Hematopoietic multipotent progenitor cell treated with erythropoietin and hydrocortisone succinate and interleukin-3 and kit ligand, for 6 days (in vitro differentiated cells): ENCODE data around the gene CYB5R4.
A peak's percentile ranks its signal among the peaks of the same experiment; 100 is the strongest.

Experiments
- DNase-seq: peaks from one replicate; pipeline ENCODE4 v3.0.0-alpha.2; 2015

Gene CYB5R4

GRCh38 chr6:83859410-83860358 lies at the start of gene CYB5R4:
Gene CYB5R4, plus strand, starts transcription at chr6:83859689. Its CDS starts 94 bp downstream, at chr6:83859783.
- peak; percentile 97 for DNase-seq

- no peak for DNase-seq
Observed at GRCh38 chr6:83812595-83812994, 46.9 kb upstream of the CYB5R4 start.

- DNase-seq = no peak
Observed at GRCh38 chr6:83815631-83816272, 43.7 kb upstream of the CYB5R4 start.

GRCh38 chr6:83822629-83823169 lies 36.8 kb upstream of the CYB5R4 start:
- DNase-seq = no peak

- no peak for DNase-seq
Observed at GRCh38 chr6:83824388-83824801, 35.1 kb upstream of the CYB5R4 start.

GRCh38 chr6:83824831-83825230 lies 34.7 kb upstream of the CYB5R4 start:
- DNase-seq = no peak

- DNase-seq = no peak
Observed at GRCh38 chr6:83827050-83827449, 32.4 kb upstream of the CYB5R4 start.

- DNase-seq = no peak
Observed at GRCh38 chr6:83838727-83839126, 20.8 kb upstream of the CYB5R4 start.

- no peak for DNase-seq
Observed at GRCh38 chr6:83844170-83844569, 15.3 kb upstream of the CYB5R4 start.

- no peak for DNase-seq
Observed at GRCh38 chr6:83846291-83846690, 13.2 kb upstream of the CYB5R4 start.

GRCh38 chr6:83847179-83847578 lies 12.3 kb upstream of the CYB5R4 start:
- DNase-seq = no peak

- DNase-seq = no peak
Observed at GRCh38 chr6:83849127-83849526, 10.4 kb upstream of the CYB5R4 start.

GRCh38 chr6:83849610-83850009 lies 9.9 kb upstream of the CYB5R4 start:
- no peak for DNase-seq

- no peak for DNase-seq
Observed at GRCh38 chr6:83852528-83853177, 6.8 kb upstream of the CYB5R4 start.

GRCh38 chr6:83853178-83854000 lies 6.1 kb upstream of the CYB5R4 start, which contains the start of gene RIPPLY2:
Gene RIPPLY2, plus strand, starts transcription at chr6:83853360. Its CDS starts 57 bp downstream, at chr6:83853417.
- DNase-seq = peak; percentile 15

GRCh38 chr6:83854001-83854501 lies 5.4 kb upstream of the CYB5R4 start:
- no peak for DNase-seq

- DNase-seq = no peak
Observed at GRCh38 chr6:83854766-83855165, 4.7 kb upstream of the CYB5R4 start.

GRCh38 chr6:83860359-83860755 lies 868 bp downstream of the CYB5R4 start:
- DNase-seq = peak; percentile 41

- DNase-seq = no peak
Observed at GRCh38 chr6:83860782-83861495, 1.4 kb downstream of the CYB5R4 start.

GRCh38 chr6:83862776-83863471 lies 3.4 kb downstream of the CYB5R4 start:
- DNase-seq = no peak

GRCh38 chr6:83867043-83867442 lies 7.6 kb downstream of the CYB5R4 start:
- no peak for DNase-seq
